ENCODE data around the gene OLFM2. TPM values are rescaled to one million over a fixed set of nuclear protein-coding genes. Genes with fewer than 3 reads are reported as not detected.

OLFM2 gene
- total and polyA plus RNA-seq, 2 donors from 2014 or later = 2.1 to 5.4 TPM

- Histone ChIP-seq H3K36me3 (ENCODE audit: control insufficient read depth in 2 of 3, insufficient read depth in 3 of 3, low read length in 3 of 3) (peaks cover 4 to 13% (median 10%) of the 10 kb centered on the region in 3 donors), H3K27me3 (ENCODE audit: control insufficient read depth, insufficient read depth, low read length) (no peaks in the 10 kb centered on the region), H3K27ac (ENCODE audit: low read depth in 2 of 2, low read length in 2 of 2) (no peak overlapping the region), H3K9ac (ENCODE audit: low read length in 3 of 3) (peak overlapping the region in 2 of 3 donors; percentile 45 to 71), H3K4me1 (ENCODE audit: control insufficient read depth in 2 of 3, insufficient read depth in 2 of 3, low read depth in 1 of 3, low read length in 3 of 3) (peaks cover 0 to 10% (median 10%) of the 10 kb centered on the region in 3 donors), H3K9me3 (ENCODE audit: control insufficient read depth in 2 of 3, insufficient read depth in 1 of 3, low read length in 3 of 3) (no peaks in the 10 kb centered on the region), H3K4me3 (ENCODE audit: low read length in 3 of 3) (peak overlapping the region; percentile 71 to 89 (median 82))
- no peak for FAIRE-seq
- no peak for TF ChIP-seq CTCF (IDR thresholded peaks at IDR 0.05; ENCODE audit: borderline replicate concordance, extremely low read depth, insufficient read depth)
- intact Hi-C loops (cut with DNase I) = no loop called here
- DNase-seq = peak in 1 of 5 donors; percentile 24
These were observed 100.3 kb downstream of the OLFM2 start for GRCh38 chr19:9836021-9836420.

GRCh38 chr19:9835507-9835949, 100.8 kb downstream of the OLFM2 start:
- intact Hi-C loops (cut with DNase I) = no loop called here
- TF ChIP-seq CTCF (IDR thresholded peaks at IDR 0.05; ENCODE audit: borderline replicate concordance, extremely low read depth, insufficient read depth) = no peak
- no peaks in the 10 kb centered on the region for H3K9me3 ChIP-seq (ENCODE audit: control insufficient read depth in 2 of 3, insufficient read depth in 1 of 3, low read length in 3 of 3)
- no peak overlapping the region for H3K27ac ChIP-seq (ENCODE audit: low read depth in 2 of 2, low read length in 2 of 2)
- H3K4me1 ChIP-seq (ENCODE audit: control insufficient read depth in 2 of 3, insufficient read depth in 2 of 3, low read depth in 1 of 3, low read length in 3 of 3) = peaks cover 0 to 10% (median 10%) of the 10 kb centered on the region in 3 donors
- FAIRE-seq (no peak), DNase-seq (peak in 1 of 5 donors; percentile 66)
- H3K9ac ChIP-seq (ENCODE audit: low read length in 3 of 3) = peak overlapping the region; percentile 45 to 71 (median 49)
- H3K27me3 ChIP-seq (ENCODE audit: control insufficient read depth, insufficient read depth, low read length) = no peaks in the 10 kb centered on the region
- H3K4me3 ChIP-seq (ENCODE audit: low read length in 3 of 3) = peak overlapping the region; percentile 71 to 89 (median 82)
- H3K36me3 ChIP-seq (ENCODE audit: control insufficient read depth in 2 of 3, insufficient read depth in 3 of 3, low read length in 3 of 3) = peaks cover 2 to 10% (median 7%) of the 10 kb centered on the region in 3 donors

- intact Hi-C loops (cut with DNase I) = no loop called here
- peak; percentile 66 for TF ChIP-seq CTCF (IDR thresholded peaks at IDR 0.05; ENCODE audit: borderline replicate concordance, extremely low read depth, insufficient read depth)
- DNase-seq = peak; percentile 99 to 100 (median 100)
- Histone ChIP-seq H3K4me1 (ENCODE audit: control insufficient read depth in 2 of 3, insufficient read depth in 2 of 3, low read depth in 1 of 3, low read length in 3 of 3) (peaks cover 0 to 10% (median 10%) of the 10 kb centered on the region in 3 donors), H3K27me3 (ENCODE audit: control insufficient read depth, insufficient read depth, low read length) (no peaks in the 10 kb centered on the region), H3K4me3 (ENCODE audit: low read length in 3 of 3) (peak within 1 kb of the TSS; percentile 71 to 89 (median 82)), H3K27ac (ENCODE audit: low read depth in 2 of 2, low read length in 2 of 2) (peak within 1 kb of the TSS in 1 of 2 donors; percentile 71), H3K9me3 (ENCODE audit: control insufficient read depth in 2 of 3, insufficient read depth in 1 of 3, low read length in 3 of 3) (no peaks in the 10 kb centered on the region), H3K36me3 (ENCODE audit: control insufficient read depth in 2 of 3, insufficient read depth in 3 of 3, low read length in 3 of 3) (peaks cover 2 to 11% (median 7%) of the 10 kb centered on the region in 3 donors), H3K9ac (ENCODE audit: low read length in 3 of 3) (peak within 1 kb of the TSS; percentile 45 to 71 (median 64))
- FAIRE-seq = peak; percentile 21
These were observed 101.4 kb downstream of the OLFM2 start, which contains the start of gene PIN1 for GRCh38 chr19:9834726-9835506. TSS of gene PIN1 (plus strand) at chr19:9835318. CDS start at chr19:9835345, 27 bp downstream.
